GM19035 (cell line): ENCODE results near the gene YARS1.

Experiments used
- ATAC-seq: cut with Tn5 transposase; IDR thresholded peaks from one replicate; pipeline ENCODE4 v1.9.1; 2021; ENCODE audit not compliant: unreplicated experiment

YARS1 gene

DNA sequence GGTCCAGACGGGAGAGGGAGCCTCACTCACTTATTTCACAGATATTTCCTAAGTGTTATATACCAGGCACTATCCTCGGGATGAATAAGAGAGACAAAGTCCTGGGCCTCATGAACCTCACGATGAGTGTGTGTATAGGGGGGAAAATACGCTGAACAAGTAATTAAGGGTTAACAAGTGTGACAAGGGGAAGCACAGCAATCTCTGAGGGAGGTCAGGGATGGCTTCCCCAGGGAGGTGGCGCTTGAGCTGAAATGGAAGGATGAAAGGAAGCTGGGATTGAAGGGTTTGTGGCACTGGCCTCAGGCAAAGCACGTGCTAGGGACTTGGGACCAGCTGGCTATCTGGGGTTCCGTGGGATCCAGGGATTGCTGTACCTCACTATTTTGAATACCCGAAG, 68.2 kb downstream of the YARS1 start:
- no peak for ATAC-seq

DNA sequence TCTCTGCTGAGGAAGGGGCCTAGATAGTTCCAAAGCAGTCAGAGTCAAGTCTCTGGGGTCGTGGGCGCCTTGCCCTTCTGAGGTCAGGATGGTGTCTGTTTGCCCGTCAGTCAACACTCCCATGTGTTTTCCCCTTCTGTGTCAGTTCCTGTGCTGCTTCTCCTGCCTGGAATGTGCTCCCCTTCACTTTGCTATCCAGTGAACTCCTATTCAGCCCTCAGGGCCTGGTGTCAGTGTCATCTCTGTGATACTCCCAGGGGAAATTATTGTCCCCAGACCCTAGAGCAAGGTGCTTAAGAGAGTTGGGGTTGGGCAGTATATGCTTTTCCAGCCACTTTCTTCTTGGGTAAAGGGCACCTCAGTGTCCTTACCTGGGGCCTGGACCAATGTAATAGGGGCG, 68.8 kb downstream of the YARS1 start:
- ATAC-seq, result no peak

- no peak for ATAC-seq
Measured at GRCh38 chr1:32746130-32746529, 71.0 kb downstream of the YARS1 start.

DNA sequence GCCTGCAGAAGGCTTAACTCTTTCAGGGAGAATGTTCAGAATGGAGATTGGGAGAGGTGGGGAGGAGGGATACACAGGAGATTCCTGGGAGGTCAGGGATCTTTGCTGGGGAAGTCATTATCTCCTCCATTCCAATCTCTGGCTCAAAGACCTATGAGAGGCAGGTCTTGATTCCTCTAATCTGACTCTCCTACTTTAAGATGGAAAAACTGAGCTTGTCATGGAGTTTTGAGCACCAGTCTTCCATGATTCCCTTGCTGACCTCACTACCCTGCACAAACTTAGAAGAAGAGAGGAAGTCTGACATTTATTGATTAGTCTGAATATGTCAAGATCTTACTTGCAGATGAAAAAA, 73.1 kb downstream of the YARS1 start:
- no peak for ATAC-seq

- no peak for ATAC-seq
Measured at GRCh38 chr1:32743380-32744070, 73.6 kb downstream of the YARS1 start.

- no peak for ATAC-seq
Measured at GRCh38 chr1:32742956-32743355, 74.2 kb downstream of the YARS1 start.

- ATAC-seq, result no peak
Measured at GRCh38 chr1:32742199-32742947, 74.8 kb downstream of the YARS1 start.

GRCh38 chr1:32741413-32742198, 75.6 kb downstream of the YARS1 start:
- no peak for ATAC-seq

- ATAC-seq, result no peak
Measured at GRCh38 chr1:32741059-32741412, 76.1 kb downstream of the YARS1 start.

DNA sequence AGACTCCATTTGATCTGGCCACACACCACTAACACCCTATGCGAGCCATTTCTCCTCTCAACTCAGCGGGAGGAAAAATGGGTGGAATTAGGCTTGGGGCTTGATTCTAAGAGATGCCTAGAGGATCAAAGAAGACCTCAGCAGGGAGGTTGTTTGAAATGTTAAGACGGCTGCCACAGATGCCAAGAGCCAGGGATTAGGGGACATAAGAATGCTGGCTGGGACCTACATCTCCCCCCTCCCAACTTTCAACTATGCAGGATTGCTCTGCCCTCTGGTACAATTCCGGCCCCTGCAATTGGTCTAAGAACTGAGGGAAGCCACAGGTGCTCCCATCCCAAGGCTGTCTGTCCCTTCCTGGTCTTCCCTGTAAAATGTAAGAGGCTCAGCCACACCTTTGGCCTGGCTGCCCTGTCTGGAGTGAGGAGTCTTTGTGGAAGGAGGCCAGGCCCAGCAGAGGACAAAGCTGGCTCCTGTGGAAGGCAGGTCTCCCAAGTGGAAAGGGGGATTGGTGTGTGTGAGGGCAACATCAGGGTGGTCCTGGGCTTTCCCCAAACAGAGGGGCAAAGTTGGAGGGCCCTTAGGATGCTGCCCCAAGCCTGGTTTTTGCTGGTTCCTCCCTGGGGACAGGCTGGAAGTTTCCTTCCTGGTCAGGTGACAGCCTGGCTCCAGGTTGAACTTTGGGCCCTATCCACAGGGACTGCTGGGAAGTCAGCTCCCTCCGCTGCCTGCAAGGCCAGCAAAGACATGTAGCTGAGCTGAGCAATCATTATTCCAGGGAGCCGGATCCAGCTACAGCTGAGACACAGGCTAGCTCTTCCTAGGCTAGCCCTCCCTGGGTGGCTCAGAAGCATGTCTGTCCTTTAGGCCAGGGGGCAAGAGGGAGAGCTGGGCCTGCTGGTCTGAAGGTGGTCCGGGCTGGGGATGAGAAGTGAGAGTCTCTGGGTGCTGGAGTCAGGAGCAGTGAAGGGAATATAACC, 80.1 kb downstream of the YARS1 start:
- no peak for ATAC-seq

- ATAC-seq, result no peak
Measured at GRCh38 chr1:32733582-32734321, 83.4 kb downstream of the YARS1 start.

DNA sequence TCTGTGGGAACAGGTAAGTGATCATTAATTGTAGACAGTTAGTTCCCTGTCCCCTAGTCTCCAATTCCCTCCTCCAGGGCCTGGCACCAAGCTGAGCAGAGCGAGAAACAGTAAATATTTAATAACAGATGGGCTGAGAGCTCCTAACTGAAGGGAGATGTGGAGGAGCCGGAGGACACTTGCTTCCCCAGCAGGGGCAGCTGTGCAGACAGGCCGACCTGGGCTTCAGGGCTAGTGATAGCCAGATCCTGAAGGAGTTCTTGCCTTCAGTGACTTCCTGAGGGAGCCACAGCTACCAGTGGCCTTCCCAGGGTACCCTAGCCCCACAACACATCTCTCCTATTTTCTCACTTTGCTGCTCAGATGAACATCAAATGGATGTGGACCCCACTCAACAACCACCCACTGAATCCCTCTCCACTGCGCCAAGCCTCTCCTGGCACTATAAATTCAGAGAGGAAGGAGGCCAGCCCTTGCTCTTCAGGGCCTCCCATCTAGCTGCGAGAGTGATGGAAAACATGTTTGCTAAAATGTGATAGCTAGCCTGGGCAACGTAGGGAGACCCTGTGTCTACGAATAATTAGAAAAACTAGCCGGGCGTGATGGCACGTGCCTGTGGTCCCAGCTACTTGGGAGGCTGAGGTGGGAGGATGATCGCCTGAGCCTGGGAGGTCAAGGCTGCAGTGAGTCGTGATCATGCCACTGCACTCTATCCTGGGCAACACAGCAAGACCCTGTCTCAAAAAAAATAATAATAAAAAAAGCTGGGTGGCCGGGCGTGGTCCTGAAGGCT, 87.7 kb downstream of the YARS1 start:
- ATAC-seq, result no peak

GRCh38 chr1:32728413-32729077, 88.6 kb downstream of the YARS1 start:
- no peak for ATAC-seq

DNA sequence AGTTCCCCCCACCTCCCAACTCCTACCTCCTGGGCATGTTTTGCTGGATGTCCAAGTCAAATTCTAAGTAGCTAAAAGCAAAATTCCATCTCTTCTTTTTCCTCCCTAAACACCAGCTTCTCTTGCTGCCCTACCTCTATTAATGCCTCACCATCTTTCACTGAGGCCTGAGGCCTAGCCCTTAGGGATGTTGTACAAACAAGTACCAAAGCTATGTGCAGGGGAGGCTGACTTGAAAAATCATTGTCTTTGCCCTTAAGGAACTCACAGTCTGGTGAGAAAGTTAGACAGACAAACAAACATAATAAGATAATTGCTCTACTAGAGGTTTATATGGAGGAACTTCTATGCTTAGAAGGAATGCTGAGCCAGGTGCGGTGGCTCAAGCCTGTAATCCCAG, 89.3 kb downstream of the YARS1 start:
- no peak for ATAC-seq

GRCh38 chr1:32725615-32725982, 91.6 kb downstream of the YARS1 start:
- ATAC-seq, result no peak
